Muscle of leg (tissue), 11 donors: ENCODE data around the gene CUL1. TPM values are rescaled to one million over a fixed set of nuclear protein-coding genes. Genes with fewer than 3 reads are reported as not detected.

Source experiments
- DNase-seq: peaks from one replicate; pipeline ENCODE4 v3.0.0; 2013
- H3K27ac ChIP-seq: one replicate; pipeline ENCODE4 v1.5.1; 2013; ENCODE audit warnings: mild to moderate bottlenecking, low read length, control low read depth
- H3K27me3 ChIP-seq: one replicate; pipeline ENCODE4 v1.6.1; 2013; ENCODE audit warnings: low read length; ENCODE audit not compliant: control insufficient read depth, insufficient read depth
- H3K36me3 ChIP-seq: one replicate; pipeline ENCODE4 v1.6.1; 2013; ENCODE audit warnings: low read length; ENCODE audit not compliant: control insufficient read depth, insufficient read depth
- H3K4me1 ChIP-seq: one replicate; pipeline ENCODE4 v1.6.1; 2013; ENCODE audit warnings: low read length; ENCODE audit not compliant: control insufficient read depth, insufficient read depth
- H3K4me3 ChIP-seq: one replicate; pipeline ENCODE4 v1.5.1; 2013; ENCODE audit warnings: low read length, control low read depth
- H3K9me3 ChIP-seq: replicated peaks from 2 replicates; pipeline ENCODE4 v1.6.1; 2013; ENCODE audit warnings: low read depth, low read length; ENCODE audit not compliant: control insufficient read depth
- WGBS: methylation state at CpG from one replicate; pipeline ENCODE4 v1.1.5; 2013; ENCODE audit warnings: missing lambda C conversion rate; ENCODE audit not compliant: insufficient coverage; 5-methylcytosine and 5-hydroxymethylcytosine counted together
- polyA plus RNA-seq, 8 donors: library from polyadenylated mRNA; unstranded; fragments of 120-200 nt; gene quantifications; one replicate each; pipeline versions ENCODE4 v1.2.1 to v1.2.3, GENCODE V29; 2013; ENCODE audit warnings: inconsistent platforms in 1 of 8, low replicate concordance in 1 of 8; ENCODE audit not compliant: insufficient read length in 8 of 8, insufficient read depth in 1 of 8
- total RNA-seq: library from RNA; stranded (reverse); fragments of 120-200 nt; gene quantifications from one replicate; pipeline ENCODE4 v1.2.4, GENCODE V29; 2013

Gene CUL1
- total and polyA plus RNA-seq, 9 donors: 34.0 to 51.8 (median 47.5) TPM

DNA sequence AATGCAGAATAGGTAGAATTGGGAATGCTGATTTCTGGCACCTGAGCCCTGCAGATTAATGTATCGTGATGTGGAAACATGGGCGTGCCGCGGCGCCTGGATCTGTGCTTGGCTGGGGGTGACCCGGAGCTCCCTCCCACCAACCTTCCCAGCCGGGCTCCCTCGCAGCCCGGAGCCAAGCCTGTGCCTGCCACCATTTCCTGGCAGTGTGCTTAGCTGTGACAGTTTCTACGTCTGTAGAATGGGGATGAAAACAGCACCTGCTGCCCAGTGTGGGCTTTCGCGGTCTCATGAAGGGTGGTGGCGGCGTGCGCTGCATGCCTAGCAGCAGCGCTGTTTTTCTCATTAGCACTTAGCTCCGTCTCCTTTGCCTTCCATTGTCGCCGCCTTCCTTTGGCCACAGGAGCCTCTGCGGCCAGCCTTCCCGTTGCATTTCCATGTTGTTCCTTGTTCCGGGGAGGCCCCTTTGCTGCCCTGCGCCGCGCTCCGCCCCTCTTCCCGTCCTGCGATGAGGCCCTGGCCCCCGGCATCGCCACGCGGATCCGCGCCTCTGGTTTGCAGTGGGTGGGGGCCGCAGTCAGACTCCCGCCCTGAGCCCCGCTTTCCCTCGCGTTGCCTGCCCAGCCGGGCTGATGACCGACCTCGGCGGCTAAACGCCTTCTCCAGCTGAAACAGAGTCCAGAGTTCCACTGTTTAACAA is 84.2 kb downstream of the CUL1 start:
- H3K36me3 ChIP-seq: peaks cover 55% of the 10 kb centered on the region
- no peaks in the 10 kb centered on the region for H3K9me3 ChIP-seq
- WGBS: 72% methylated on average over 43 of the region's 44 CpGs
- no peak for DNase-seq
- H3K4me1 ChIP-seq: no peaks in the 10 kb centered on the region
- no peak overlapping the region for H3K27ac ChIP-seq
- no peaks in the 10 kb centered on the region for H3K27me3 ChIP-seq
- no peak overlapping the region for H3K4me3 ChIP-seq

DNA sequence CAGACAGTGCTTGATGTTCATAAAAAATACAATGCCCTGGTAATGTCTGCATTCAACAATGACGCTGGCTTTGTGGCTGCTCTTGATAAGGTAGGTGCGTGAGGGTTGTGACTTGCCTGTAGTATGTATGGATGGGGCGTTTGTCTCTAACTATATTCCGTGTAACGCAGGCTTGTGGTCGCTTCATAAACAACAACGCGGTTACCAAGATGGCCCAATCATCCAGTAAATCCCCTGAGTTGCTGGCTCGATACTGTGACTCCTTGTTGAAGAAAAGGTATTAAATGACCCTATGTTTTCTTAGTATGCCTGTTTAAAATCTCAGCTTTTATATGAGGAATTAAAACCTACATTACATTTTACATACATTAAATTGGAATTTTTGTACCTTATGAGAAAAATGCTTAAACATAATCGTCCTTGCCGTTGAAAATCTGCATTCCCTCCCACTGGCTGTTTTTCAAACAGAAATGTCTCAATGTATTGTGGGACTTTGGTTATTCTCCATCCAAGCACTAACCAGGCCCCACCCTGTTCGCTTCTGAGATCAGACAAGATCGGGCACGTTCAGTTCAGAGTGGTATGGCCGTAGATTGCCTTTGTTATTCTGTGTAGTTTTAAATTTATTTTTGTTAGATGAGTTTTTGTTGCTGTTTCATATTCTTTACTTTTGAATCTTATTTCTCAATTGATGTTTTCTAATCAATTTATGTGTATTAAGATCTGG is 85.3 kb downstream of the CUL1 start:
- Histone ChIP-seq H3K9me3 (no peaks in the 10 kb centered on the region), H3K27ac (no peak overlapping the region), H3K4me3 (no peak overlapping the region), H3K4me1 (no peaks in the 10 kb centered on the region), H3K27me3 (no peaks in the 10 kb centered on the region), H3K36me3 (peaks cover 56% of the 10 kb centered on the region)
- no CpG with 5 or more reads among the region's 15 CpGs for WGBS
- DNase-seq: no peak

DNA sequence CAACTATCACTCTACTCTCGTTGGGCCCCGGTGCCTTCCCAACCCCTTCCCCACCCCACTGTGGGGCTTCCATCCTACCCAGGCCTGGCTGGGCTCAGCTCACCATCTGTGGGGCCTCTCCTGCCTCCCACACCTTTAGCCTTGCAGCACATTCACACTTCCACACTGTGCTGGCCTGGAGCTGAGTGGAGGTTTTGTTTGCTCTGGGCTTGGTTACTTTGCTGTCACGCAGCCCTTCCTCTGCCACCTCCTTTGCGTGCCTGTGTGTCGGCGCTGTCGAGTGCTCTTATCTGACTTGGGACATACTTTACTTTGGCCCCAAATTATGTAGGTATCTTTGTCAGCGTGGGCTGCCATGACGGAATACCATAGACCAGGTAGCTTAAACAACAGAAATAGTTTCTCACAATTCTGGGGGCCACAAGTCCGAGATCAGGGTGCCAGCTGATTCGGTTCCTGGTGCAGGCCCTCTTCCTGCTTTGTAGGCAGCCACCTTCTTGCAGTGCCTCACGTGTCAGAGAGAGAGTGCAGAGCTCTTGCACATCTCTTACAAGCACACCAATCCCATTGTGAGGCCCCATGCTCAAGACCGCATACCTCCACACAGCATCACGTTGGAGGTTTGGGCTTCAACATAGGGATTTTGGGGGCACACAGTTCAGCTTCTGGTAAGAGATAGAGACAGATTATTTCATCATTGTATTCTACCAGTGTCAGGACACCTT is 89.0 kb downstream of the CUL1 start:
- peaks cover 67% of the 10 kb centered on the region for H3K36me3 ChIP-seq
- H3K27me3 ChIP-seq: no peaks in the 10 kb centered on the region
- no peak overlapping the region for H3K4me3 ChIP-seq
- H3K27ac ChIP-seq: no peak overlapping the region
- H3K9me3 ChIP-seq: no peaks in the 10 kb centered on the region
- no peaks in the 10 kb centered on the region for H3K4me1 ChIP-seq
- no peak for DNase-seq
- 89% methylated on average over 9 of the region's 14 CpGs for WGBS

DNA sequence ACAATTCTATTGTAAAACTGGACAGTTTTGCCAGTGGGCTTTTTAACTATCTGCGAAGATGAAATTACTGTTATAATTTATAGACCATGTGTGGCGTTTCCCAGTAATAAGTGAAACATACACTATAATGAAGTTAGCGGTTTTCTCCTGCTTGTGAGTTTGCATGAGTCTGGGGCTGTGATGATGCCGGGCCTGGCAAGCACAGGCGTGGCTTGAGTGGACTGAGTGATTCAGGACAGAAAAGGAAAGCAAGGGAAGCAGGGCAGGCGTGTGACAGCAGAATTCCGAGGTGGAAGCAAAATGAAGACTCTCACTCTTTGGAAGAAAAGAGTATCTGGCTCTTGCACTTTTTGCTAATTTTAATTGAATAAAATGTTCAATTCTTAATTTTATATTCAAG is 90.5 kb downstream of the CUL1 start:
- Histone ChIP-seq H3K36me3 (peaks cover 62% of the 10 kb centered on the region), H3K4me3 (no peak overlapping the region), H3K27me3 (no peaks in the 10 kb centered on the region), H3K4me1 (no peaks in the 10 kb centered on the region), H3K27ac (no peak overlapping the region), H3K9me3 (peaks cover under 1% of the 10 kb centered on the region)
- DNase-seq: no peak
- 94% methylated on average over 3 of the region's 7 CpGs for WGBS

DNA sequence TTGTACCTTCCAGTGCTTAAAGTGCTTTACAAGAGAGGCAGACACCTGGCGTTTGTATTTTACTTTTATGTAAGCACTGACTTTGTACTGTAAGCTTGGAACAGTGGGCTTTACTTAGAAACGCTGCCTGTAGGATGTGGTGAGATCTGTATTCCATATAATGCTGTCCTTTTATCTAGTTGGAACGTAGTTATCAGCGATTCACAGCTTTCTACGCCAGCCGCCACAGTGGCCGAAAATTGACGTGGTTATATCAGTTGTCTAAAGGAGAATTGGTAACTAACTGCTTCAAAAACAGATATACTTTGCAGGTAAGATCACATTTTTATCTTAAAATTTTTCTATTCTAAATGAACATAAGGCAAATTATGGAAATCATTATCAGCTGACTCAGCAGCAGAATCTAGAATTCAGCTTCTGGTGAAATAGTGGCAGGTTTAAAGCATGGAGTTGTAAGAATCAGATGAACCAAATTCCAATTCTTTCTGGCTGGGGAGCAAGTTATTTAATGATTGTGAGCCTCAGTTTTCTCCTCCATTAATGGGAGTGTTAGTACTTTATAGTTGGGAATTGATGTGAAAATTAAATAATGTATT is 91.5 kb downstream of the CUL1 start:
- Histone ChIP-seq H3K27ac (no peak overlapping the region), H3K9me3 (peaks cover 3% of the 10 kb centered on the region), H3K4me1 (no peaks in the 10 kb centered on the region), H3K4me3 (no peak overlapping the region), H3K36me3 (peaks cover 61% of the 10 kb centered on the region), H3K27me3 (no peaks in the 10 kb centered on the region)
- no peak for DNase-seq
- WGBS: 95% methylated on average over 4 of the region's 8 CpGs

DNA sequence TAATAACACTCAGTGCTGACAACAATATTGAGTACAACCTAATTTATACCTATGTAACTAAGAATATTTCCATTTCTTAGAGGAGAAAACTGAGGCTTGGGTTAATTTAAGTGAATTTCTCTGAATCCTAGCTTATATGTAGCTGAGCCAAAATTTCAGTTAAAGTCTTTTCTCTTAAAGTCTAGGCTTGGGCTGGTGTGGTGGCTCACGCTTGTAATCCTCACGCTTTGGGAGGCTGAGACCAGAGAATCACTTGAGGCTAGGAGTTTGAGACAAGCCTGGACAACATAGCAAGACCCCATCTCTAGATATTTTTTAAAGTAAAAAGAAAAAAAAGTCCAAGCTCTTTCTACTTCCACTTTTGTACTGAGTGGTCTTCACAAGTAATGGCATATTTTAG is 92.1 kb downstream of the CUL1 start:
- H3K36me3 ChIP-seq: peaks cover 61% of the 10 kb centered on the region
- WGBS: no CpG with 5 or more reads among the region's 2 CpGs
- H3K4me1 ChIP-seq: no peaks in the 10 kb centered on the region
- H3K9me3 ChIP-seq: peaks cover 3% of the 10 kb centered on the region
- no peaks in the 10 kb centered on the region for H3K27me3 ChIP-seq
- H3K4me3 ChIP-seq: no peak overlapping the region
- DNase-seq: no peak
- no peak overlapping the region for H3K27ac ChIP-seq

DNA sequence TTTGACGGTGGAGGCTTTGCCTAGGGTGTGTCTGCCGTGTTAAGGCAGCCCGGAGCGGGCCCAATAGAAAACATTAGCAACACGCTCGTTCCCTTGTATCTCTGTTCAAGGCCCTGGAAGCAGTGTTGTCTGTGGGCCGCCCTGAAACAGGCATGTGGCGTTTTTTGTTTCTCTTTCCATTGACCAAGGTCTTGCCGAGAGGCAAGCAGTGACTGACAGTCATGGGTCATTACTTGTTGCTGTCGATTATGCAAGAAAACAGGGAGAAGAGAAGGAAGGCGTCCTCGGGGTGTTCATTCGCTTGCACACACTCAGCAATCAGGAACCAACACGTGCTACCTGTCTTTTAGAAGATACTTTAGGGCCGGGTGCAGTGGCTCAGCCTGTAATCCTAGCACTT is 92.8 kb downstream of the CUL1 start:
- Histone ChIP-seq H3K4me1 (no peaks in the 10 kb centered on the region), H3K27me3 (no peaks in the 10 kb centered on the region), H3K9me3 (peaks cover 3% of the 10 kb centered on the region), H3K36me3 (peaks cover 61% of the 10 kb centered on the region), H3K4me3 (no peak overlapping the region), H3K27ac (no peak overlapping the region)
- WGBS: 96% methylated on average over 10 of the region's 15 CpGs
- DNase-seq: no peak

DNA sequence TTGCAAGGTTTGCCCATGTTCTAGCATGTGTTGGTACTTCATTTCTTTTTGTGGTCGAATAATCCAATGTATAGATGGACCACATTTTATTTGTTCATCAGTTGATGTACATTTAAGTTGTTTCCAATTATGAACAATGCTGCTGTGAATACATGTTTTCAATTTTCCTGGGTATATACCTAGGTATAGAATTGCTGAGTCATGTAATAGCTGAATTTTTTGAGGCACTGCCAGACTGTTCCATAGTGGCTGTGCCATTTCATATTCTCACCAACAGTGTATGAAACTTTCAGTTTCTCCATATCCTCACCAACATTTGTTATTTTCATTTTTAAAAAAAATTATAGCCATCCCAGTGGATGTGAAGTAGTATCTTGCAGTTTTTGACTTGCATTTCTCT is 94.9 kb downstream of the CUL1 start:
- Histone ChIP-seq H3K27me3 (no peaks in the 10 kb centered on the region), H3K4me1 (no peaks in the 10 kb centered on the region), H3K36me3 (peaks cover 59% of the 10 kb centered on the region), H3K4me3 (no peak overlapping the region), H3K27ac (no peak overlapping the region), H3K9me3 (peaks cover 3% of the 10 kb centered on the region)
- WGBS: no CpG with 5 or more reads among the region's 1 CpG
- DNase-seq: no peak

DNA sequence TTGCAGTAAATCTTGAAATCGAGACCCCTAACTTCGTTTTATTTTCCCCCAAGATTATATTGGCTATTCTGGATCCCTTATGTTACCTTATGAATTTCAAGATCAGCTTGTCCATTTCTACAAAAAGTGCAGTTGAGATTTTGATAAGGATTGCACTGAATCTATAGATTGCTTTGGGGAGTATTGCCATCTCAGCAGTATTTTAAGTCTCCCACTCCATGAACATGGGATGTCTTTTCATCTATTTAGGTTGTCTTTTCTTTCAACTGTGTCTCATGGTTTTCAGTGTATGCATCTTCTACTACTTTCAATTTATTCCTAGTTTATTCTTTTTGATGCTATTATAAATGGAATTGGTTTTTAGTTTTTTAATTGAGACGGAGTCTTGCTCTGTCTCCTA is 95.8 kb downstream of the CUL1 start:
- no peak overlapping the region for H3K27ac ChIP-seq
- WGBS: no CpG with 5 or more reads among the region's 3 CpGs
- peaks cover 3% of the 10 kb centered on the region for H3K9me3 ChIP-seq
- H3K36me3 ChIP-seq: peaks cover 58% of the 10 kb centered on the region
- no peaks in the 10 kb centered on the region for H3K27me3 ChIP-seq
- DNase-seq: no peak
- H3K4me3 ChIP-seq: no peak overlapping the region
- no peaks in the 10 kb centered on the region for H3K4me1 ChIP-seq

DNA sequence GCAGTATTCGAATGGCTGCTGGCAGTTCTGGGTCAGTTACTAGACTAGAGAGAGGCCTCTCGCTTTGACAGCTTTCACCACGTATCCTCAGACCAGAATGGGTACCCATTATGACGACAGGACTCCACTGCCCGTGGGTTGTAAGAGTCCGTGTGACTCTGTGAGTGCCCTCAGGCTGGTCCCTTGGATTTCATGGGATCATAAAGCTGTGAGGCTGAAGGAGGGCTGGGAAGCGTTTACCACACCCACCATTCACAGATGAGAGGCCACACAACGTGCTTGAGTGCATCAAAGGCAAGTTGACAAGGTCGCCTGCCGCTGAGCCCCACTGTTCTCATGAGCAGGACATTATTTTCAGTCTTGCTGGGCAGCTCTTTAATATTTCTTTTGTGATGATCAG is 98.1 kb downstream of the CUL1 start:
- H3K36me3 ChIP-seq: peaks cover 55% of the 10 kb centered on the region
- no peak overlapping the region for H3K27ac ChIP-seq
- WGBS: 94% methylated on average over 4 of the region's 10 CpGs

More for the DNA sequence above, 98.1 kb downstream of the CUL1 start:
- H3K4me1 ChIP-seq: peaks cover 11% of the 10 kb centered on the region
- H3K27me3 ChIP-seq: no peaks in the 10 kb centered on the region
- DNase-seq: no peak
- H3K9me3 ChIP-seq: peaks cover 3% of the 10 kb centered on the region
- no peak overlapping the region for H3K4me3 ChIP-seq
